Upper lobe of left lung (tissue), 6 donors: ENCODE data around the gene SERPINA6. TPM values are rescaled to one million over a fixed set of nuclear protein-coding genes. Genes with fewer than 3 reads are reported as not detected.
A peak's percentile ranks its signal among the peaks of the same experiment; 100 is the strongest.

Source experiments
- ATAC-seq, 2 donors: fragments of 200-7000 bp; cut with Tn5 transposase; one replicate each; pipeline ENCODE4 v1.9.1; 2022; ENCODE audit warnings: mild to moderate bottlenecking in 2 of 2, moderate library complexity in 2 of 2; ENCODE audit not compliant: low FRiP score in 2 of 2
- DNase-seq, 2 donors: peaks; one replicate each; pipeline ENCODE4 v3.0.0-alpha.2; 2019 to 2020
- H3K27ac ChIP-seq, 4 donors: fragments of 200-600 bp; sonication (generic); one replicate each; pipeline ENCODE4 v1.5.1; 2016 to 2019
- H3K27me3 ChIP-seq, 4 donors: fragments of 200-600 bp; sonication (generic); one replicate each; pipeline ENCODE4 v1.5.1; 2017 to 2019
- H3K36me3 ChIP-seq, 4 donors: fragments of 200-600 bp; sonication (generic); one replicate each; pipeline ENCODE4 v1.5.1; 2016 to 2019
- H3K4me1 ChIP-seq, 4 donors: fragments of 200-600 bp; sonication (generic); one replicate each; pipeline ENCODE4 v1.5.1; 2018 to 2019
- H3K4me3 ChIP-seq, 4 donors: fragments of 200-600 bp; sonication (generic); one replicate each; pipeline ENCODE4 v1.5.1; 2017 to 2019; ENCODE audit warnings: mild to moderate bottlenecking in 2 of 4, moderate library complexity in 1 of 4
- H3K9me3 ChIP-seq, 4 donors: fragments of 200-600 bp; sonication (generic); one replicate each; pipeline ENCODE4 v1.5.1; 2018 to 2019
- CTCF ChIP-seq, 6 experiments: fragments of 450-650 bp in 4 of 6; fragments of 200-600 bp in 2 of 6; sonication (generic) in 2 of 6; IDR thresholded peaks; one replicate each; pipeline ENCODE4 v1.5.1; 2016 to 2019; ENCODE audit warnings: antibody characterized with exemption in 6 of 6
- EP300 ChIP-seq, 4 donors: sonication (generic); formaldehyde crosslinking; IDR thresholded peaks; one replicate each; pipeline ENCODE4 v1.5.1; 2017; ENCODE audit warnings: antibody characterized with exemption in 4 of 4, control low read depth in 2 of 4
- POLR2A ChIP-seq, 4 donors: fragments of 450-650 bp; IDR thresholded peaks; one replicate each; pipeline ENCODE4 v1.5.1; 2016 to 2017; ENCODE audit warnings: antibody characterized with exemption in 4 of 4, mild to moderate bottlenecking in 2 of 4
- POLR2AphosphoS5 ChIP-seq, 2 donors: sonication (generic); formaldehyde crosslinking; IDR thresholded peaks; one replicate each; pipeline ENCODE4 v1.5.1; 2017; ENCODE audit warnings: antibody characterized with exemption in 2 of 2
- WGBS, 2 donors: methylation state at CpG; one replicate each; pipeline ENCODE4 v1.1.5; 2017 to 2018; 5-methylcytosine and 5-hydroxymethylcytosine counted together
- total RNA-seq, 6 donors: library from RNA; depleted of rRNA in 4 of 6; stranded (reverse); fragments of >200 nt in 4 of 6; gene quantifications; one replicate each; pipeline versions ENCODE4 v1.1.0 to v1.2.1, GENCODE V29; 2016 to 2021
- donor health status: DM: no; HTN: no; CAD: no; lungs with moderate emphysema.
- donor health status: DM: no; HTN: yes; CAD: no; lungs with severe emphysema.

The SERPINA6 gene
- total RNA-seq, 6 donors from 2014 or later, result 0.46 to 0.51 (median 0.49) TPM; not detected in 3

- Histone ChIP-seq H3K4me3 (no peak overlapping the region), H3K27ac (no peak overlapping the region), H3K4me1 (no peaks in the 10 kb centered on the region), H3K9me3 (no peaks in the 10 kb centered on the region), H3K36me3 (no peaks in the 10 kb centered on the region), H3K27me3 (no peaks in the 10 kb centered on the region)
- WGBS, 2 donors, result 62 to 78% methylated on average over 3 to 5 of the region's 5 CpGs
- no peak for TF ChIP-seq CTCF (IDR thresholded peaks at IDR 0.05)
- TF ChIP-seq POLR2A (IDR thresholded peaks at IDR 0.05), result no peak
- TF ChIP-seq POLR2AphosphoS5 (IDR thresholded peaks at IDR 0.05), result no peak
- TF ChIP-seq EP300 (IDR thresholded peaks at IDR 0.05), result no peak
- no peak for ATAC-seq
- no peak for DNase-seq
Observed at GRCh38 chr14:94364964-94365363, 41.8 kb upstream of the SERPINA6 start.

GRCh38 chr14:94364037-94364436, 40.9 kb upstream of the SERPINA6 start:
- Histone ChIP-seq H3K27ac (no peak overlapping the region), H3K36me3 (no peaks in the 10 kb centered on the region), H3K27me3 (no peaks in the 10 kb centered on the region), H3K4me1 (no peaks in the 10 kb centered on the region), H3K4me3 (no peak overlapping the region), H3K9me3 (no peaks in the 10 kb centered on the region)
- WGBS, 2 donors, result 87 to 94% methylated on average over 2 to 3 of the region's 3 CpGs
- TF ChIP-seq EP300 (IDR thresholded peaks at IDR 0.05), result no peak
- TF ChIP-seq POLR2AphosphoS5 (IDR thresholded peaks at IDR 0.05), result no peak
- TF ChIP-seq POLR2A (IDR thresholded peaks at IDR 0.05), result no peak
- no peak for TF ChIP-seq CTCF (IDR thresholded peaks at IDR 0.05)
- DNase-seq (no peak), ATAC-seq (no peak)

GRCh38 chr14:94363151-94363624, 40.1 kb upstream of the SERPINA6 start:
- Histone ChIP-seq H3K9me3 (no peaks in the 10 kb centered on the region), H3K4me1 (no peaks in the 10 kb centered on the region), H3K27me3 (no peaks in the 10 kb centered on the region), H3K27ac (no peak overlapping the region), H3K4me3 (no peak overlapping the region), H3K36me3 (no peaks in the 10 kb centered on the region)
- WGBS, 2 donors, result 75 to 80% methylated on average over 1 to 12 of the region's 12 CpGs
- no peak for TF ChIP-seq POLR2A (IDR thresholded peaks at IDR 0.05)
- no peak for TF ChIP-seq EP300 (IDR thresholded peaks at IDR 0.05)
- no peak for TF ChIP-seq POLR2AphosphoS5 (IDR thresholded peaks at IDR 0.05)
- no peak for TF ChIP-seq CTCF (IDR thresholded peaks at IDR 0.05)
- ATAC-seq (no peak), DNase-seq (peak in 1 of 2 donors; percentile 47)

- TF ChIP-seq POLR2AphosphoS5 (IDR thresholded peaks at IDR 0.05), result no peak
- TF ChIP-seq POLR2A (IDR thresholded peaks at IDR 0.05), result no peak
- TF ChIP-seq EP300 (IDR thresholded peaks at IDR 0.05), result no peak
- TF ChIP-seq CTCF (IDR thresholded peaks at IDR 0.05), result no peak
- no peaks in the 10 kb centered on the region for H3K9me3 ChIP-seq
- 69 to 91% methylated on average over 5 to 8 of the region's 8 CpGs for WGBS, 2 donors
- no peaks in the 10 kb centered on the region for H3K27me3 ChIP-seq
- no peaks in the 10 kb centered on the region for H3K36me3 ChIP-seq
- no peak overlapping the region for H3K27ac ChIP-seq
- H3K4me3 ChIP-seq, result no peak overlapping the region
- DNase-seq (no peak), ATAC-seq (no peak)
- no peaks in the 10 kb centered on the region for H3K4me1 ChIP-seq
Observed at GRCh38 chr14:94362614-94363133, 39.5 kb upstream of the SERPINA6 start.

- H3K27ac ChIP-seq, result no peak overlapping the region
- H3K9me3 ChIP-seq, result no peaks in the 10 kb centered on the region
- no peaks in the 10 kb centered on the region for H3K4me1 ChIP-seq
- no peak for TF ChIP-seq POLR2AphosphoS5 (IDR thresholded peaks at IDR 0.05)
- TF ChIP-seq CTCF (IDR thresholded peaks at IDR 0.05), result no peak
- TF ChIP-seq POLR2A (IDR thresholded peaks at IDR 0.05), result no peak
- TF ChIP-seq EP300 (IDR thresholded peaks at IDR 0.05), result no peak
- H3K36me3 ChIP-seq, result no peaks in the 10 kb centered on the region
- H3K27me3 ChIP-seq, result no peaks in the 10 kb centered on the region
- DNase-seq (no peak), ATAC-seq (peak in 1 of 2 donors; percentile 32)
- H3K4me3 ChIP-seq, result no peak overlapping the region
- WGBS, 2 donors, result 83 to 100% methylated on average over 1 to 7 of the region's 7 CpGs
Observed at GRCh38 chr14:94361682-94362081, 38.5 kb upstream of the SERPINA6 start.
